GM12878 (cell line): ENCODE data around the gene GNGT2. TPM values are rescaled to one million over a fixed set of nuclear protein-coding genes. Genes with fewer than 3 reads are reported as not detected.

Experiments
- ATAC-seq: fragments of 200-7000 bp; cut with Tn5 transposase; 3 replicates; pipeline ENCODE4 v1.9.1; 2020; ENCODE audit warnings: mild to moderate bottlenecking, moderate library complexity
- BruUV-seq: library from RNA; stranded (reverse); fragments of 400-500 nt; replicated peaks from 2 replicates; lab custom pipeline; 2021; lab: Mats Ljungman, UMichigan
- CTCF ChIA-PET: fragments of 300-600 bp; sonication (Branson Sonifier 250); formaldehyde crosslinking; extraction: SDS; loops from one replicate; lab custom pipeline; 2021; ENCODE audit warnings: inconsistent platforms; lab: Yijun Ruan, JAX
- POLR2A ChIA-PET: fragments of 350-600 bp; formaldehyde crosslinking; extraction: SDS; loops from one replicate; lab custom pipeline; 2021; ENCODE audit warnings: inconsistent platforms; lab: Charles Lee
- RAD21 ChIA-PET: fragments of 300-600 bp; sonication (Branson Sonifier 250); formaldehyde crosslinking; loops from one replicate; lab custom pipeline; 2023; ENCODE audit warnings: antibody characterized with exemption; ENCODE audit not compliant: unreplicated experiment; lab: Charles Lee
- SMC1A ChIA-PET: fragments of 300-600 bp; sonication (Branson Sonifier 250); formaldehyde crosslinking; loops from one replicate; lab custom pipeline; 2023; ENCODE audit not compliant: unreplicated experiment, uncharacterized antibody; lab: Charles Lee
- DNase-seq: peaks from one replicate; pipeline ENCODE4 v3.0.0-alpha.2; 2011; ENCODE audit warnings: low read depth, low spot score
- FAIRE-seq: peaks from 3 replicates; lab custom pipeline; 2011; peaks lifted over from hg19 to GRCh38; lab: Jason Lieb, UNC
- H2AFZ ChIP-seq: 2 replicates; pipeline ENCODE4 v1.6.0; 2011; ENCODE audit warnings: low read depth, low read length, control low read depth; ENCODE audit not compliant: control insufficient read depth
- H3K27ac ChIP-seq: 2 replicates; pipeline ENCODE4 v1.5.1; 2011; ENCODE audit warnings: control low read depth; ENCODE audit not compliant: control insufficient read depth, insufficient read depth
- H3K27me3 ChIP-seq, 2 experiments: replicated peaks in 1 of 2; 2 replicates each; pipeline versions ENCODE4 v1.6.0 to v1.6.1; 2011; ENCODE audit warnings: low read length in 1 of 2; ENCODE audit not compliant: control insufficient read depth in 2 of 2, insufficient read depth in 2 of 2
- H3K36me3 ChIP-seq, 2 experiments: 2 replicates each; pipeline ENCODE4 v1.5.1; 2011; ENCODE audit warnings: low read length in 1 of 2; ENCODE audit not compliant: control insufficient read depth in 2 of 2, insufficient read depth in 2 of 2
- H3K4me1 ChIP-seq: 2 replicates; pipeline ENCODE4 v1.6.1; 2011; ENCODE audit warnings: mild to moderate bottlenecking, low read length, moderate library complexity, mixed read lengths; ENCODE audit not compliant: control insufficient read depth, insufficient read depth
- H3K4me2 ChIP-seq: 2 replicates; pipeline ENCODE4 v1.6.0; 2011; ENCODE audit warnings: control low read depth; ENCODE audit not compliant: control insufficient read depth, insufficient read depth
- H3K4me3 ChIP-seq: fragments of 200-600 bp; sonication (generic); 2 replicates; pipeline ENCODE4 v1.5.1; 2016
- H3K79me2 ChIP-seq: 2 replicates; pipeline ENCODE4 v1.6.0; 2011; ENCODE audit warnings: low read length; ENCODE audit not compliant: control insufficient read depth, insufficient read depth
- H3K9ac ChIP-seq: 2 replicates; pipeline ENCODE4 v1.8.0; 2011; ENCODE audit warnings: low read length, control low read depth, mixed read lengths; ENCODE audit not compliant: control insufficient read depth, insufficient read depth
- H3K9me3 ChIP-seq: replicated peaks from 3 replicates; pipeline ENCODE4 v1.5.1; 2011; ENCODE audit warnings: mild to moderate bottlenecking, low read length; ENCODE audit not compliant: control insufficient read depth, insufficient read depth
- H4K20me1 ChIP-seq: 2 replicates; pipeline ENCODE4 v1.6.0; 2011; ENCODE audit not compliant: control insufficient read depth, insufficient read depth
- GATAD2B ChIP-seq: fragments of 450-650 bp; conservative IDR thresholded peaks from 2 replicates; pipeline ENCODE4 v1.6.1; 2017; ENCODE audit warnings: low read depth, mild to moderate bottlenecking, moderate library complexity
- JUND ChIP-seq: IDR thresholded peaks from 2 replicates; pipeline ENCODE4 v1.6.1; 2012; ENCODE audit warnings: low read depth, mild to moderate bottlenecking, low read length, improper control_type of control experiment, moderate library complexity
- MYB ChIP-seq: fragments of 150-350 bp; IDR thresholded peaks from 2 replicates; pipeline ENCODE4 v1.6.1; 2014; ENCODE audit warnings: mild to moderate bottlenecking, low read depth, low read length, borderline replicate concordance
- NR2F1 ChIP-seq: fragments of 450-650 bp; conservative IDR thresholded peaks from 2 replicates; pipeline ENCODE4 v1.6.1; 2017; ENCODE audit warnings: mild to moderate bottlenecking
- RAD21 ChIP-seq: IDR thresholded peaks from 2 replicates; pipeline ENCODE4 v1.6.1; 2011; ENCODE audit warnings: mild to moderate bottlenecking, low read depth, low read length, moderate library complexity; ENCODE audit not compliant: insufficient read depth
- SREBF2 ChIP-seq: IDR thresholded peaks from 2 replicates; pipeline ENCODE4 v1.6.1; 2012; ENCODE audit warnings: mild to moderate bottlenecking, low read length
- ZNF24 ChIP-seq: fragments of 450-650 bp; IDR thresholded peaks from 2 replicates; pipeline ENCODE4 v1.6.1; 2017; ENCODE audit warnings: antibody characterized with exemption, mild to moderate bottlenecking
- WGBS: methylation state at CpG from one replicate; pipeline ENCODE4 v1.1.6; 2016; ENCODE audit warnings: low lambda C conversion rate; ENCODE audit not compliant: insufficient replicate concordance, insufficient coverage; ENCODE audit errors: missing lambda C conversion rate; 5-methylcytosine and 5-hydroxymethylcytosine counted together
- in situ Hi-C: fragments of 300-500 bp; cut with MboI; formaldehyde crosslinking; loops from 9 replicates; pipeline ENCODE4 v1.14.3; 2018; ENCODE audit warnings: mixed read lengths
- intact Hi-C: fragments of 100-400 bp; cut with micrococcal nuclease; formaldehyde crosslinking; loops from one replicate; pipeline ENCODE4 v1.14.2; 2022; ENCODE audit not compliant: unreplicated experiment
- polyA plus RNA-seq, 11 experiments: library from polyadenylated mRNA; depleted of rRNA in 4 of 11; unstranded in 6 of 11; stranded (reverse) in 5 of 11; fragments of >200 nt; fragmentation: Nextera tagmentation in 4 of 11; fragmentation: Illumina TruSeq in 1 of 11; extraction: Ambion mirVana in 4 of 11; extraction: Trizol in 1 of 11; gene quantifications; 1 replicate in 1 of 11; 2 replicates in 10 of 11; pipeline versions ENCODE4 v1.2.1 to v1.2.3, GENCODE V29; 2011 to 2016; ENCODE audit warnings: inconsistent platforms in 2 of 11, missing spikeins in 2 of 11, low read depth in 1 of 11
- total RNA-seq, 4 experiments: library from RNA; depleted of rRNA in 3 of 4; stranded (reverse); fragments of >200 nt in 3 of 4; fragmentation: Illumina TruSeq in 1 of 4; extraction: Trizol in 1 of 4; gene quantifications; 2 replicates each; pipeline versions ENCODE4 v1.2.1 to v1.2.3, GENCODE V29; 2013 to 2021
- TF ChIP-seq, protein P1 (sequence below): IDR thresholded peaks from 2 replicates; pipeline ENCODE4 v1.6.1; 2012; ENCODE audit warnings: low read depth, low read length, improper control_type of control experiment
- TF ChIP-seq, protein P2 (sequence below): IDR thresholded peaks from 2 replicates; pipeline ENCODE4 v1.6.1; 2012; ENCODE audit warnings: low read depth, low read length, improper control_type of control experiment
- TF ChIP-seq, protein P3 (sequence below): fragments of 450-650 bp; IDR thresholded peaks from 2 replicates; pipeline ENCODE4 v1.6.1; 2016; ENCODE audit warnings: mild to moderate bottlenecking

GNGT2 gene
- total and polyA plus RNA-seq, 10 of the 15 experiments (the other 5 are each of a cell fraction or from before 2014, with no cell fraction given), result 15.3 to 60.4 (median 32.0) TPM

DNA sequence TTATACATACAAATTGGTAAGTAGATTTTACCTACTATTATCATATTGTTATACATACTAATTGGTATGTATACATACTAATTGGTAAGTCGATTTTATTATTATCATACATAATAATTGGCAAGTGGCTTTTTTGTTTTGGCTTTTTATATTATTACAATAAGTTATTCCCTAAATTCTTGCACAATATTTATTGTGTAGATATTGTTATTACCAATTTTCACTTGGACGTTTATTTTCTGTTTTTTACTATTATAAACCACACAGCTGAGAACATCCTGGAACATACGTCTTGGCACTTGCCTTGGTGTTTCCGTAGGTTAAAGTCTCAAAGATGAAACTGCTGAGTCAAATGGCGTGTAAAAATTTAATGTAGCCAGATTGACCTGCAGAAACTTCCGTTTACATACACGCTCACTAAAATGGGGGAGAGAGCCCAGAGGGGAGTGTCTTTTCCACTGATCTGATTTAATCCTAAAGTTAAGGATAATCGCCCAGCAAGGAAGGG lies 18.9 kb downstream of the GNGT2 start (continued):
- TF ChIP-seq RAD21, result no peak
- TF ChIP-seq GATAD2B, result no peak
- TF ChIP-seq, protein P1, sequence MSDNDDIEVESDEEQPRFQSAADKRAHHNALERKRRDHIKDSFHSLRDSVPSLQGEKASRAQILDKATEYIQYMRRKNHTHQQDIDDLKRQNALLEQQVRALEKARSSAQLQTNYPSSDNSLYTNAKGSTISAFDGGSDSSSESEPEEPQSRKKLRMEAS, result no peak
- TF ChIP-seq SREBF2, result no peak
- peak; percentile 52; the same call in 1 of the 2 replicates for TF ChIP-seq NR2F1
- no peak; the same call in 1 of the 2 replicates for TF ChIP-seq JUND
- no peak for TF ChIP-seq ZNF24
- TF ChIP-seq, protein P2, sequence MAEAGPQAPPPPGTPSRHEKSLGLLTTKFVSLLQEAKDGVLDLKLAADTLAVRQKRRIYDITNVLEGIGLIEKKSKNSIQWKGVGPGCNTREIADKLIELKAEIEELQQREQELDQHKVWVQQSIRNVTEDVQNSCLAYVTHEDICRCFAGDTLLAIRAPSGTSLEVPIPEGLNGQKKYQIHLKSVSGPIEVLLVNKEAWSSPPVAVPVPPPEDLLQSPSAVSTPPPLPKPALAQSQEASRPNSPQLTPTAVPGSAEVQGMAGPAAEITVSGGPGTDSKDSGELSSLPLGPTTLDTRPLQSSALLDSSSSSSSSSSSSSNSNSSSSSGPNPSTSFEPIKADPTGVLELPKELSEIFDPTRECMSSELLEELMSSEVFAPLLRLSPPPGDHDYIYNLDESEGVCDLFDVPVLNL, result no peak

DNA sequence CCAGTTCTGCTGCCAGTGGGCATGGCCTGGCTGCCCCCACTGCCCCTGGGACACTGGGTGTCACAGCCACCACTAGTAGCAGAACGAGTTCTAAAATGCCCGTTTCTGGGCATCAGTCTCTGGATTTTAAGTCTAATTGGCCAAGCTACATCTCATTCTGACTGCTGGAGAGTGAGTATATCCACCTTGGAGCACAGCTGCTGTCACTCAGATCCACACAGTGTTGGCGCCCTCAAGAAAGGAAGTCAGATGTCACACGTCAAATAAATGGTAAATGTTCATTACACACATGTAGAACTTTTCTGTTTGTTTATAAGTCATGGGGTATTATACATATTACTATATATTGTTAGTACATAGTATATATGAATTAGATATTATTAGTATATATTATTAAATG lies 19.4 kb downstream of the GNGT2 start:
- H3K79me2 ChIP-seq, result no peaks in the 10 kb centered on the region
- 50% methylated on average over 4 of the region's 4 CpGs for WGBS
- no peaks in the 10 kb centered on the region for H4K20me1 ChIP-seq
- no TSS peak for BruUV-seq
- intact Hi-C loops, result loop anchor here (10.0 kb wide), 1 partner anchor 296 kb away; the partner anchor contains the start of gene ATP5MC1
- FAIRE-seq (no peak), ATAC-seq (no peak), DNase-seq (no peak)
- peaks cover 22% of the 10 kb centered on the region for H3K4me1 ChIP-seq
- TF ChIP-seq, protein P3, sequence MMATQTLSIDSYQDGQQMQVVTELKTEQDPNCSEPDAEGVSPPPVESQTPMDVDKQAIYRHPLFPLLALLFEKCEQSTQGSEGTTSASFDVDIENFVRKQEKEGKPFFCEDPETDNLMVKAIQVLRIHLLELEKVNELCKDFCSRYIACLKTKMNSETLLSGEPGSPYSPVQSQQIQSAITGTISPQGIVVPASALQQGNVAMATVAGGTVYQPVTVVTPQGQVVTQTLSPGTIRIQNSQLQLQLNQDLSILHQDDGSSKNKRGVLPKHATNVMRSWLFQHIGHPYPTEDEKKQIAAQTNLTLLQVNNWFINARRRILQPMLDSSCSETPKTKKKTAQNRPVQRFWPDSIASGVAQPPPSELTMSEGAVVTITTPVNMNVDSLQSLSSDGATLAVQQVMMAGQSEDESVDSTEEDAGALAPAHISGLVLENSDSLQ, result peak; percentile 75
- no peak for TF ChIP-seq MYB
- SMC1A ChIA-PET, result interaction anchor here (1.3 to 12.1 kb wide), 7 partner anchors 10 to 297 kb away, joined by 3 to 354 read pairs (median 4); partner anchors contain the start of genes ABI3 and GNGT2
- no peaks in the 10 kb centered on the region for H3K27me3 ChIP-seq
- no peak overlapping the region for H2AFZ ChIP-seq
- no peak overlapping the region for H3K4me3 ChIP-seq
- no peaks in the 10 kb centered on the region for H3K36me3 ChIP-seq
- no peaks in the 10 kb centered on the region; the same call in 2 of the 3 replicates for H3K9me3 ChIP-seq
- no peak overlapping the region for H3K4me2 ChIP-seq
- no peak overlapping the region for H3K27ac ChIP-seq
- in situ Hi-C loops, result no loop called here
- no peak overlapping the region for H3K9ac ChIP-seq
- CTCF ChIA-PET, result interaction anchor here (0.6 to 7.7 kb wide), 7 partner anchors 11 to 283 kb away, joined by 3 to 127 read pairs (median 9); partner anchors contain the start of genes PHOSPHO1 and UBE2Z
- POLR2A ChIA-PET, result interaction anchor here (1.2 to 16.8 kb wide), 4 partner anchors 22 to 40 kb away, joined by 3 to 537 read pairs (median 6); partner anchors contain the start of genes ABI3, GNGT2 and PHOSPHO1
- RAD21 ChIA-PET, result interaction anchor here (0.7 to 12.9 kb wide), 5 partner anchors 9 to 36 kb away, joined by 4 to 355 read pairs (median 13); partner anchors contain the start of genes ABI3 and GNGT2
